Measurements from ENCODE around the gene IFT88. TPM values are rescaled to one million over a fixed set of nuclear protein-coding genes. Genes with fewer than 3 reads are reported as not detected.

IFT88 gene
- total RNA-seq, 1 experiment from 2014 or later = 12.3 TPM

- in situ Hi-C loops (cut with HindIII; ENCODE audit: low pct_unique_long_range_greater_than_20kb, low sequenced_read_pairs) = no loop called here
- Histone ChIP-seq H3K9me3 (ENCODE audit: control insufficient read depth, insufficient read depth, low read depth, low read length) (no peaks in the 10 kb centered on the region), H3K27me3 (ENCODE audit: control insufficient read depth, insufficient read depth, low read length) (no peaks in the 10 kb centered on the region), H3K27ac (ENCODE audit: low read length) (no peak overlapping the region), H3K4me3 (ENCODE audit: low read depth in 2 of 2, low read length in 2 of 2) (no peak overlapping the region), H3K36me3 (ENCODE audit: control insufficient read depth, insufficient read depth, low read length) (no peaks in the 10 kb centered on the region), H3K4me1 (ENCODE audit: control insufficient read depth, insufficient read depth, low read length) (peaks cover 6% of the 10 kb centered on the region; the same call in 1 of the 2 replicates)
- DNase-seq (ENCODE audit: low read depth, low spot score) (no peak), ATAC-seq (no peak)
- intact Hi-C loops (cut with micrococcal nuclease; ENCODE audit: unreplicated experiment) = no loop called here
- BruUV-seq (replicated peaks) = no TSS peak
- TF ChIP-seq POLR2AphosphoS5 (IDR thresholded peaks at IDR 0.05; ENCODE audit: low read depth, low read length) (no peak), CTCF (IDR thresholded peaks at IDR 0.05) (no peak), SIN3A (IDR thresholded peaks at IDR 0.05; ENCODE audit: borderline replicate concordance, insufficient read depth, low read depth, low read length) (no peak), TCF7L2 (IDR thresholded peaks at IDR 0.05; ENCODE audit: low read depth, low read length) (no peak)
- TF ChIP-seq, protein P1, sequence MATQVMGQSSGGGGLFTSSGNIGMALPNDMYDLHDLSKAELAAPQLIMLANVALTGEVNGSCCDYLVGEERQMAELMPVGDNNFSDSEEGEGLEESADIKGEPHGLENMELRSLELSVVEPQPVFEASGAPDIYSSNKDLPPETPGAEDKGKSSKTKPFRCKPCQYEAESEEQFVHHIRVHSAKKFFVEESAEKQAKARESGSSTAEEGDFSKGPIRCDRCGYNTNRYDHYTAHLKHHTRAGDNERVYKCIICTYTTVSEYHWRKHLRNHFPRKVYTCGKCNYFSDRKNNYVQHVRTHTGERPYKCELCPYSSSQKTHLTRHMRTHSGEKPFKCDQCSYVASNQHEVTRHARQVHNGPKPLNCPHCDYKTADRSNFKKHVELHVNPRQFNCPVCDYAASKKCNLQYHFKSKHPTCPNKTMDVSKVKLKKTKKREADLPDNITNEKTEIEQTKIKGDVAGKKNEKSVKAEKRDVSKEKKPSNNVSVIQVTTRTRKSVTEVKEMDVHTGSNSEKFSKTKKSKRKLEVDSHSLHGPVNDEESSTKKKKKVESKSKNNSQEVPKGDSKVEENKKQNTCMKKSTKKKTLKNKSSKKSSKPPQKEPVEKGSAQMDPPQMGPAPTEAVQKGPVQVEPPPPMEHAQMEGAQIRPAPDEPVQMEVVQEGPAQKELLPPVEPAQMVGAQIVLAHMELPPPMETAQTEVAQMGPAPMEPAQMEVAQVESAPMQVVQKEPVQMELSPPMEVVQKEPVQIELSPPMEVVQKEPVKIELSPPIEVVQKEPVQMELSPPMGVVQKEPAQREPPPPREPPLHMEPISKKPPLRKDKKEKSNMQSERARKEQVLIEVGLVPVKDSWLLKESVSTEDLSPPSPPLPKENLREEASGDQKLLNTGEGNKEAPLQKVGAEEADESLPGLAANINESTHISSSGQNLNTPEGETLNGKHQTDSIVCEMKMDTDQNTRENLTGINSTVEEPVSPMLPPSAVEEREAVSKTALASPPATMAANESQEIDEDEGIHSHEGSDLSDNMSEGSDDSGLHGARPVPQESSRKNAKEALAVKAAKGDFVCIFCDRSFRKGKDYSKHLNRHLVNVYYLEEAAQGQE (IDR thresholded peaks at IDR 0.05; ENCODE audit: insufficient read depth in 1 of 2, low read depth in 2 of 2, low read length in 1 of 2) = no peak
- POLR2A ChIA-PET = no interaction called here
- CTCF ChIA-PET = interaction anchor here (0.9 to 1.0 kb wide), 2 partner anchors 9 to 138 kb away, joined by 3 to 6 read pairs; no protein-coding TSS in a partner anchor
Observed at GRCh38 chr13:20715330-20715712, 148.4 kb downstream of the IFT88 start.

DNA sequence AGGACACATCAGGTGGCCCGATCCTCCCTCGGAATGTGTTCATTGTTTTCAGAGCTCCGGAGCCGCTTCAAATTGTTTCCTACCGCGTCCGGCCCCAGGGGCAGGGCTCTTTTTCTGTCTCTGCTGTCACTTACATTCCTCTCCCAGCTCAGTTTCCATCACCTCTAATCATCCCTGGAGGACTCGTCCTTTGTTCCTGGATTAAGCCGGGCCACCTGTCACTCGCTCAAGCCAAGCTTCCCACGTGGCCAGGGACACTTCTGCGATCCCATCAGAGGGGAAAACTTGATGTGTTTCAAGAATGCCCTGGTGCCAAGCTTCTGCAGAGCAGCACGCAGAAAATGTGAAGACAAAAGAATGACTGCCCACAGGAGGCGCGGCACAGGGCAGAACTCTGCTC, 150.0 kb downstream of the IFT88 start:
- BruUV-seq (replicated peaks) = no TSS peak
- no peak for DNase-seq (ENCODE audit: low read depth, low spot score)
- no peak for TF ChIP-seq POLR2AphosphoS5 (IDR thresholded peaks at IDR 0.05; ENCODE audit: low read depth, low read length)
- no peak for TF ChIP-seq TCF7L2 (IDR thresholded peaks at IDR 0.05; ENCODE audit: low read depth, low read length)
- TF ChIP-seq, protein P1 (IDR thresholded peaks at IDR 0.05; ENCODE audit: insufficient read depth in 1 of 2, low read depth in 2 of 2, low read length in 1 of 2) = no peak
- no peak for TF ChIP-seq SIN3A (IDR thresholded peaks at IDR 0.05; ENCODE audit: borderline replicate concordance, insufficient read depth, low read depth, low read length)
- TF ChIP-seq CTCF (IDR thresholded peaks at IDR 0.05) = no peak
- Histone ChIP-seq H3K9me3 (ENCODE audit: control insufficient read depth, insufficient read depth, low read depth, low read length) (no peaks in the 10 kb centered on the region), H3K36me3 (ENCODE audit: control insufficient read depth, insufficient read depth, low read length) (no peaks in the 10 kb centered on the region), H3K4me3 (ENCODE audit: low read depth in 2 of 2, low read length in 2 of 2) (no peak overlapping the region), H3K27me3 (ENCODE audit: control insufficient read depth, insufficient read depth, low read length) (no peaks in the 10 kb centered on the region), H3K4me1 (ENCODE audit: control insufficient read depth, insufficient read depth, low read length) (peaks cover 6% of the 10 kb centered on the region; the same call in 1 of the 2 replicates), H3K27ac (ENCODE audit: low read length) (no peak overlapping the region)
- in situ Hi-C loops (cut with HindIII; ENCODE audit: low pct_unique_long_range_greater_than_20kb, low sequenced_read_pairs) (no loop called here), intact Hi-C loops (cut with micrococcal nuclease; ENCODE audit: unreplicated experiment) (no loop called here)
- ChIA-PET POLR2A (no interaction called here), CTCF (interaction anchor here (0.5 kb wide), 2 partner anchors 224 to 558 kb away, joined by 3 to 4 read pairs; no protein-coding TSS in a partner anchor)
- no peak for ATAC-seq

Measured in Panc1 (cell line).